ENCODE measurements around the gene UST. TPM values are rescaled to one million over a fixed set of nuclear protein-coding genes. Genes with fewer than 3 reads are reported as not detected.

UST gene
- total RNA-seq, 4 donors from 2014 or later: 13.5 to 47.1 (median 33.0) TPM

DNA sequence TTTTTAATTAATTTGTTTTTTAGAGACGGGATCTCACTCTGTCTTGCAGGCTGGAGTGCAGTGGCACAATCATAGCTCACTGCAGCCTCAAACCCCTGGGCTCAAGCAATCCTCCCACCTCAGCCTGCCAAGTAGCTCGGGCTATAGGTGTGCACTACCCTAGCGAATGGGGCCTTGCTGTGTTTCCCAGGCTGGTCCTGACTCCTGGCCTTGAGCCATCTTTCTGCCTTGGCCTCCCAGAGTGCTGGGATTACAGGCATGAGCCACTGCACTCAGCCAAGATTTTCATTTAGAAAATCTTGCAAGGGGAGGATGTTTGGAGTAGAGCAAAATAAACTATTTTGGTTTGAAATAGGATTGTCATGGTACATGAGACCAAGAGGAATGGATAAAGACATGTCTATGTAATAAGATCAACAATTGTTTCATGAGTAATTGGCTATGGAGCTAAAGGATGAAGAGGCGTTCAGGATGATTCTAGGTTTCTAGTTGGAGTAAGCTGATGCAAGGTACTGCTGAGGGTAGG, 237.8 kb downstream of the UST start:
- H3K9me3 ChIP-seq: no peaks in the 10 kb centered on the region
- TF ChIP-seq EP300 (IDR thresholded peaks at IDR 0.05): no peak
- TF ChIP-seq, protein P1, sequence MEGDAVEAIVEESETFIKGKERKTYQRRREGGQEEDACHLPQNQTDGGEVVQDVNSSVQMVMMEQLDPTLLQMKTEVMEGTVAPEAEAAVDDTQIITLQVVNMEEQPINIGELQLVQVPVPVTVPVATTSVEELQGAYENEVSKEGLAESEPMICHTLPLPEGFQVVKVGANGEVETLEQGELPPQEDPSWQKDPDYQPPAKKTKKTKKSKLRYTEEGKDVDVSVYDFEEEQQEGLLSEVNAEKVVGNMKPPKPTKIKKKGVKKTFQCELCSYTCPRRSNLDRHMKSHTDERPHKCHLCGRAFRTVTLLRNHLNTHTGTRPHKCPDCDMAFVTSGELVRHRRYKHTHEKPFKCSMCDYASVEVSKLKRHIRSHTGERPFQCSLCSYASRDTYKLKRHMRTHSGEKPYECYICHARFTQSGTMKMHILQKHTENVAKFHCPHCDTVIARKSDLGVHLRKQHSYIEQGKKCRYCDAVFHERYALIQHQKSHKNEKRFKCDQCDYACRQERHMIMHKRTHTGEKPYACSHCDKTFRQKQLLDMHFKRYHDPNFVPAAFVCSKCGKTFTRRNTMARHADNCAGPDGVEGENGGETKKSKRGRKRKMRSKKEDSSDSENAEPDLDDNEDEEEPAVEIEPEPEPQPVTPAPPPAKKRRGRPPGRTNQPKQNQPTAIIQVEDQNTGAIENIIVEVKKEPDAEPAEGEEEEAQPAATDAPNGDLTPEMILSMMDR (IDR thresholded peaks at IDR 0.05): no peak
- no peak for TF ChIP-seq POLR2A (IDR thresholded peaks at IDR 0.05)
- peaks cover 0 to 7% (median 0%) of the 10 kb centered on the region in 4 donors for H3K4me1 ChIP-seq
- DNase-seq (ENCODE audit: low spot score in 2 of 2): no peak
- no peak overlapping the region for H3K27ac ChIP-seq
- H3K27me3 ChIP-seq: no peaks in the 10 kb centered on the region
- WGBS, 2 donors: 89 to 91% methylated on average over 4 of the region's 4 CpGs
- H3K4me3 ChIP-seq: no peak overlapping the region
- H3K36me3 ChIP-seq: no peaks in the 10 kb centered on the region

DNA sequence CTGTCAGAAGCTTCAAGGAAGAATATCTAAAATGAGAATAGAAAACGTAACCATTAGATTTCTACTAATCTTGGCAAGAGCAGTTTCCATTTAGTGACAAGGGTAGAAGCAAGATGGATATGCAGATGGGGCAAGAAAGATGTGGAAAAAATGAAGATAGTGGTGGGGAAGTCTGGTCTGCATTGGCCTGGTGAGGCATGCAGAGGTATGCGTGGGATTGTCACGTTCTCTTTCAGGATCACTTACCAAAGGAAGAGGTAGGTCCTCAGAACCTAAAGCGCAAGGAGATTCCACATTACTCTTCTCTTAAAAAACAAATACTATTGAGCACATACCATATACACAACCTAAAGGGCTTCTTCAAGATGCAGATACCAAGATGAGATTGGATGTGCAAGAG, 238.7 kb downstream of the UST start:
- Histone ChIP-seq H3K9me3 (no peaks in the 10 kb centered on the region), H3K4me1 (peaks cover 0 to 14% (median 0%) of the 10 kb centered on the region in 4 donors), H3K36me3 (no peaks in the 10 kb centered on the region), H3K4me3 (no peak overlapping the region), H3K27ac (no peak overlapping the region), H3K27me3 (no peaks in the 10 kb centered on the region)
- DNase-seq (ENCODE audit: low spot score in 2 of 2): no peak
- WGBS, 2 donors: 96 to 98% methylated on average over 4 of the region's 4 CpGs
- TF ChIP-seq, protein P1 (IDR thresholded peaks at IDR 0.05): no peak
- TF ChIP-seq POLR2A (IDR thresholded peaks at IDR 0.05): no peak
- no peak for TF ChIP-seq EP300 (IDR thresholded peaks at IDR 0.05)

DNA sequence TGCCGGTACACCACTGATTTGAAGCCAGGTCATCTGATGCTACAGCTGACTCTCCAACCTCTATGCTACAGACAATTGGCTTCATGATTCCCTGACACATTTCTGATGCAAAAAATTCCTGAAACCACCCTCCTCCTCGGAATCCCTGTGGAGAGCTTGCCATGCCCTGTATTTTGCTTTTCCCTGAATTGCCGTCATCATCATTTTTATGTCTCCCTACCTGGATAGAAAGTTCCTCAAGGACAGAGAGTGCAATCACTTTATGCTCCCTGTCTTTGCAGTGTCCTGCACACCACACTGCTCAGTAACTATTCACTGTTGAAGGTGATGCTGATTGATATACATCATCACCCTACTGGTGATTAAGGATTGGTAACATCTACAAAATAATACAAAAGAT, 239.8 kb downstream of the UST start:
- WGBS, 2 donors: 91 to 96% methylated on average over 3 of the region's 3 CpGs
- TF ChIP-seq POLR2A (IDR thresholded peaks at IDR 0.05) (no peak), EP300 (IDR thresholded peaks at IDR 0.05) (no peak)
- TF ChIP-seq, protein P1 (IDR thresholded peaks at IDR 0.05): no peak
- H3K4me1 ChIP-seq: peaks cover 0 to 18% (median 0%) of the 10 kb centered on the region in 4 donors
- DNase-seq (ENCODE audit: low spot score in 2 of 2): no peak
- no peaks in the 10 kb centered on the region for H3K27me3 ChIP-seq
- no peak overlapping the region for H3K4me3 ChIP-seq
- H3K36me3 ChIP-seq: no peaks in the 10 kb centered on the region
- H3K27ac ChIP-seq: no peak overlapping the region
- H3K9me3 ChIP-seq: no peaks in the 10 kb centered on the region

DNA sequence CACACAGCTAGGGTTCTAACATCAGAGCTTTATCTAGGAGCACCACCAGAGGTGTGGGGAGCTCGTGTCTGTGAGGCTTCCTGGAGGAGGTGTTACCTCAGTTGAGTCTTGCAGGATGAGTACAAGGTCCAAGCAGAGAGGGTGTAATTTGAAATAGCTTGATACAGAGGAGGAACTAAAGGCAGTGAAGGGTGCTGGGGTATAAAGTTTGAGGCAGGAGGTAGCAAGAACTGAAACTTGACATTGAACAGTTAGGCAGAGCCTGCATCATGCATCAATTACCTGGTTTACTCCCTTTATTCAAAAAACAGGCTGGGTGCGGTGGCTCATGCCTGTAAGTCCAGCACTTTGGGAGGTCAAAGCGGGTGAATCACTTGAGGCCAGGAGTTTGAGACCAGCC, 241.2 kb downstream of the UST start:
- 76 to 91% methylated on average over 3 of the region's 3 CpGs for WGBS, 2 donors
- Histone ChIP-seq H3K27ac (no peak overlapping the region), H3K36me3 (no peaks in the 10 kb centered on the region), H3K4me3 (no peak overlapping the region), H3K4me1 (peaks cover 0 to 18% (median 0%) of the 10 kb centered on the region in 4 donors), H3K9me3 (no peaks in the 10 kb centered on the region), H3K27me3 (no peaks in the 10 kb centered on the region)
- TF ChIP-seq, protein P1 (IDR thresholded peaks at IDR 0.05): no peak
- TF ChIP-seq POLR2A (IDR thresholded peaks at IDR 0.05) (no peak), EP300 (IDR thresholded peaks at IDR 0.05) (no peak)
- no peak for DNase-seq (ENCODE audit: low spot score in 2 of 2)

DNA sequence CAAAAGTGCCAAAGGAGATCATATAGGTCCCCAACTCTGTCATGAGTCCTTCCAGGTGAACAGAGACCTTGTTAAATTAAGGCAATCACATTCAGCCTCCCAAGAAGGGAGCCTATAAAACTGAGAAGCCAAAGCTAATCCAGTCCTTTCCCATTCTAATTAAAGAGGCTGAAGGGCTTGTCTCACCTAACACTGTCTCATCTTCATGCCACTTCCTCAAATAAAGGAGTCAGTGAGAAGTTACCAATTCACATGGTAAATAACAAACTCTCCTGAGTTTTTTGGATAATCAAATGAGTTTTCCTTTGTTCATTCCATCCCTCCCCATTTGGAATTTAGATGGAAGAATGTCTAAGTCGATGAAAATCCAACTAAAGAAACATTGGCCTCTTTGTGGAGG, 242.8 kb downstream of the UST start:
- no peak for DNase-seq (ENCODE audit: low spot score in 2 of 2)
- H3K36me3 ChIP-seq: peaks cover 0 to 5% (median 0%) of the 10 kb centered on the region in 3 donors
- no peak overlapping the region for H3K4me3 ChIP-seq
- peaks cover 0 to 18% (median 0%) of the 10 kb centered on the region in 4 donors for H3K4me1 ChIP-seq
- TF ChIP-seq, protein P1 (IDR thresholded peaks at IDR 0.05): no peak
- TF ChIP-seq EP300 (IDR thresholded peaks at IDR 0.05) (no peak), POLR2A (IDR thresholded peaks at IDR 0.05) (no peak)
- H3K9me3 ChIP-seq: no peaks in the 10 kb centered on the region
- 31 to 46% methylated on average over 1 of the region's 1 CpG for WGBS, 2 donors
- H3K27ac ChIP-seq: no peak overlapping the region
- no peaks in the 10 kb centered on the region for H3K27me3 ChIP-seq
